Measurements from ENCODE around the gene TBPL1. TPM values are rescaled to one million over a fixed set of nuclear protein-coding genes. Genes with fewer than 3 reads are reported as not detected.

Gene TBPL1
- total and polyA plus RNA-seq, 2 of the 8 experiments (the other 6 are each of a cell fraction or from before 2014, with no cell fraction given): 32.5 to 67.0 TPM

DNA sequence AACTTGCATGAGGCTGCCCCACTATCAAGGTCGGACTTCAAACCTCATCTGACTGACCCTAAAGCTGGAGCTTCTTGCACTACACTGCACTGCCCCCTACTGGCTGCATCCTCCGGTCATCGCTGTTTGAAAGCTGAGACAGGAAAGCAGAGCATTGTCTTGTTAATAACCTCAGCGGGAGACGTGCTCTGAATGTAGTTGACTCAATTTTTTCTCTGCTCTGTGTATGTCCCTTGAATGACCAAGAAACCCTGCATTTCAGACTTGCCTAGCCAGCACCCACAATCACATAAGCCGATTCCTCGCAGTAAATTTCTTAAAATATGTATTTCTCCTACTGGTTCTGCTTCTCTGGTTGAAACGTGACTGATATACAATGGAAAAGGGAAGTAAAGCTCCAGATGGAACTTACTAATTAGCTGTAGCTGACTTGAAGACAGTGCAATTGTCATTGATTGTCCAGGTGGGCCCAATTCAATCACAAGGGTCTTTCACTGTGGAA is 36.3 kb upstream of the TBPL1 start:
- Histone ChIP-seq H3K4me2 (ENCODE audit: insufficient read depth in 1 of 2, low read depth in 2 of 2, low read length in 2 of 2) (peak overlapping the region; percentile 1 to 66; a peak in 3 of 4 replicates), H3K18ac (ENCODE audit: extremely low read depth, low read length) (no peak overlapping the region), H3K4me1 (replicated peaks in 1 of 4; ENCODE audit: control insufficient read depth in 3 of 4, insufficient read depth in 4 of 4, low read length in 3 of 4) (peaks cover 0 to 7% (median 3%) of the 10 kb centered on the region in 4 experiments; a peak in 6 of 7 replicates), H2BK20ac (ENCODE audit: low read length) (no peak overlapping the region), H3K9me3 (ENCODE audit: insufficient read depth in 2 of 2, low read depth in 1 of 2, low read length in 1 of 2) (0 out of 4 replicates have a peak, but pooled peaks cover 0 to 4% of the 10 kb centered on the region in 2 experiments), H2AFZ (ENCODE audit: low read length) (no peak overlapping the region), H3K4ac (replicated peaks; ENCODE audit: insufficient read length, low read depth, low read length) (no peak overlapping the region), H3K14ac (ENCODE audit: insufficient read length) (no peak overlapping the region), H3K56ac (replicated peaks; ENCODE audit: insufficient read length, low read depth, low read length) (no peak overlapping the region), H3K36me3 (ENCODE audit: control insufficient read depth in 2 of 4, insufficient read depth in 4 of 4, low read length in 3 of 4) (no peaks in the 10 kb centered on the region), H2BK120ac (replicated peaks; ENCODE audit: low read depth, low read length) (no peak overlapping the region), H4K20me1 (replicated peaks in 1 of 2; ENCODE audit: control insufficient read depth in 1 of 2, insufficient read depth in 2 of 2, low read length in 2 of 2) (no peaks in the 10 kb centered on the region), H3K79me1 (ENCODE audit: low read depth, low read length) (no peaks in the 10 kb centered on the region), H2BK5ac (ENCODE audit: low read depth, low read length) (no peak overlapping the region; the same call in 1 of the 2 replicates), H3K79me2 (ENCODE audit: control insufficient read depth in 1 of 2, insufficient read depth in 2 of 2, low read length in 2 of 2) (no peaks in the 10 kb centered on the region), H4K91ac (replicated peaks; ENCODE audit: insufficient read length, low read length) (no peak overlapping the region), H3K23me2 (ENCODE audit: low read depth, low read length) (no peaks in the 10 kb centered on the region), H4K8ac (ENCODE audit: extremely low read depth, insufficient read depth, low read length) (no peak overlapping the region), H3K27me3 (replicated peaks in 1 of 4; ENCODE audit: control insufficient read depth in 3 of 4, extremely low read depth in 1 of 4, insufficient read depth in 3 of 4, low read length in 3 of 4) (no peaks in the 10 kb centered on the region), H3K27ac (ENCODE audit: low read depth, low read length) (no peak overlapping the region; the same call in 1 of the 2 replicates), H3K23ac (ENCODE audit: insufficient read length) (no peak overlapping the region), H3K4me3 (ENCODE audit: extremely low read depth in 1 of 4, insufficient read depth in 2 of 4, low read depth in 3 of 4, low read length in 4 of 4) (peak overlapping the region in 3 of 4 experiments; percentile 4 to 46 (median 12); a peak in 4 of 8 replicates), H2AK5ac (ENCODE audit: low read depth, low read length) (no peak overlapping the region), H2BK12ac (ENCODE audit: low read depth, low read length) (no peak overlapping the region), H4K5ac (ENCODE audit: insufficient read length, low read depth, low read length) (no peak overlapping the region), H2BK15ac (ENCODE audit: low read length) (no peak overlapping the region), H3K9ac (replicated peaks in 1 of 4; ENCODE audit: extremely low read depth in 1 of 4, low read depth in 3 of 4, low read length in 3 of 4) (no peak overlapping the region)
- FAIRE-seq (peak; percentile 99), DNase-seq (ENCODE audit: low read depth in 1 of 2, low spot score in 2 of 2) (peak; percentile 96 to 99)
- WGBS, 2 experiments (ENCODE audit: extremely low coverage in 1 of 2, insufficient coverage in 1 of 2, insufficient read length in 1 of 2, insufficient replicate concordance in 2 of 2, low coverage in 1 of 2, low lambda C conversion rate in 2 of 2, missing lambda C conversion rate in 1 of 2): 9% methylated on average over 8 of the region's 8 CpGs; no CpG with 5 or more reads in 1 of the 2 experiments
- ChIA-PET POLR2A (ENCODE audit: partially characterized antibody) (interaction anchor here (1.0 to 1.7 kb wide), 2 partner anchors 347 to 1102 kb away, joined by 5 to 8 read pairs; partner anchors contain the start of gene RPS12), CTCF (ENCODE audit: partially characterized antibody) (interaction anchor here (0.8 to 5.9 kb wide), 32 partner anchors 10 to 724 kb away, joined by 3 to 62 read pairs (median 4); no protein-coding TSS in a partner anchor)
- no peak for TF ChIP-seq HDAC6 (IDR thresholded peaks at IDR 0.05; ENCODE audit: low read depth, low read length)
- TF ChIP-seq, protein P1, sequence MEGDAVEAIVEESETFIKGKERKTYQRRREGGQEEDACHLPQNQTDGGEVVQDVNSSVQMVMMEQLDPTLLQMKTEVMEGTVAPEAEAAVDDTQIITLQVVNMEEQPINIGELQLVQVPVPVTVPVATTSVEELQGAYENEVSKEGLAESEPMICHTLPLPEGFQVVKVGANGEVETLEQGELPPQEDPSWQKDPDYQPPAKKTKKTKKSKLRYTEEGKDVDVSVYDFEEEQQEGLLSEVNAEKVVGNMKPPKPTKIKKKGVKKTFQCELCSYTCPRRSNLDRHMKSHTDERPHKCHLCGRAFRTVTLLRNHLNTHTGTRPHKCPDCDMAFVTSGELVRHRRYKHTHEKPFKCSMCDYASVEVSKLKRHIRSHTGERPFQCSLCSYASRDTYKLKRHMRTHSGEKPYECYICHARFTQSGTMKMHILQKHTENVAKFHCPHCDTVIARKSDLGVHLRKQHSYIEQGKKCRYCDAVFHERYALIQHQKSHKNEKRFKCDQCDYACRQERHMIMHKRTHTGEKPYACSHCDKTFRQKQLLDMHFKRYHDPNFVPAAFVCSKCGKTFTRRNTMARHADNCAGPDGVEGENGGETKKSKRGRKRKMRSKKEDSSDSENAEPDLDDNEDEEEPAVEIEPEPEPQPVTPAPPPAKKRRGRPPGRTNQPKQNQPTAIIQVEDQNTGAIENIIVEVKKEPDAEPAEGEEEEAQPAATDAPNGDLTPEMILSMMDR (IDR thresholded peaks at IDR 0.05; ENCODE audit: control extremely low read depth in 1 of 3, insufficient read depth in 1 of 3, low read depth in 1 of 3, low read length in 3 of 3): peak; percentile 86 to 97 (median 87)
- peak; percentile 51; the same call in 1 of the 2 replicates for TF ChIP-seq TEAD4 (IDR thresholded peaks at IDR 0.05; ENCODE audit: low read depth, low read length)
- 0 out of 2 replicates have a peak, but pooled peaks have one; percentile 36 for TF ChIP-seq GTF2F1 (IDR thresholded peaks at IDR 0.05; ENCODE audit: borderline replicate concordance, low read depth, low read length)
- no peak for TF ChIP-seq ZNF274 (IDR thresholded peaks at IDR 0.05; ENCODE audit: borderline replicate concordance, extremely low read depth, low read length)
- TF ChIP-seq TBP (IDR thresholded peaks at IDR 0.05; ENCODE audit: low read depth, low read length): 0 out of 2 replicates have a peak, but pooled peaks have one; percentile 18
- TF ChIP-seq YY1 (IDR thresholded peaks at IDR 0.05; ENCODE audit: low read depth, low read length): no peak
- TF ChIP-seq CHD2 (IDR thresholded peaks at IDR 0.05; ENCODE audit: low read length): 0 out of 2 replicates have a peak, but pooled peaks have one; percentile 38
- no peak for TF ChIP-seq NRF1 (IDR thresholded peaks at IDR 0.05; ENCODE audit: low read depth, low read length)
- peak; percentile 96 to 98 for TF ChIP-seq RAD21 (IDR thresholded peaks at IDR 0.05 in 1 of 2, conservative IDR thresholded peaks at IDR 0.05 in 1 of 2; ENCODE audit: low read depth in 2 of 2, low read length in 2 of 2)
